Fibroblast of peridontal ligament (primary cell): Measurements from ENCODE around the gene KLHDC8B.
"Not testable (repeated sequence)": the region's sequence is repeated elsewhere in the genome, so short reads cannot be mapped to it uniquely, and the experiment has no call there.

Experiments used
- DNase-seq: peaks from one replicate; pipeline ENCODE4 v3.0.0-alpha.2; 2010; ENCODE audit errors: extremely low read depth

KLHDC8B gene

GRCh38 chr3:49183873-49184272 lies 12.5 kb downstream of the KLHDC8B start:
- DNase-seq = no peak

GRCh38 chr3:49191741-49192140 lies 20.3 kb downstream of the KLHDC8B start:
- no peak for DNase-seq

GRCh38 chr3:49198161-49198560 lies 26.8 kb downstream of the KLHDC8B start:
- no peak for DNase-seq

- no peak for DNase-seq
Measured at GRCh38 chr3:49198611-49199230, 27.3 kb downstream of the KLHDC8B start.

GRCh38 chr3:49199239-49199899 lies 28.0 kb downstream of the KLHDC8B start:
- DNase-seq = peak; percentile 81

GRCh38 chr3:49199900-49200281 lies 28.5 kb downstream of the KLHDC8B start:
- no peak for DNase-seq

GRCh38 chr3:49213541-49213943 lies 42.1 kb downstream of the KLHDC8B start:
- DNase-seq = no peak

GRCh38 chr3:49213998-49214397 lies 42.6 kb downstream of the KLHDC8B start:
- no peak for DNase-seq

- not testable (repeated sequence) for DNase-seq
Measured at GRCh38 chr3:49216687-49217086, 45.3 kb downstream of the KLHDC8B start.

GRCh38 chr3:49217108-49217507 lies 45.7 kb downstream of the KLHDC8B start:
- not testable (repeated sequence) for DNase-seq

GRCh38 chr3:49217688-49218470 lies 46.5 kb downstream of the KLHDC8B start:
- DNase-seq = no peak

- peak; percentile 90 for DNase-seq
Measured at GRCh38 chr3:49218471-49218989, 47.1 kb downstream of the KLHDC8B start.

GRCh38 chr3:49219132-49219531 lies 47.7 kb downstream of the KLHDC8B start:
- no peak for DNase-seq

- DNase-seq = not testable (repeated sequence)
Measured at GRCh38 chr3:49220985-49221563, 49.7 kb downstream of the KLHDC8B start.

- DNase-seq = no peak
Measured at GRCh38 chr3:49222002-49222401, 50.6 kb downstream of the KLHDC8B start.
